SU-DHL-6 (cell line): ENCODE measurements around the gene GAGE12J.
"Not testable (repeated sequence)": the region's sequence is repeated elsewhere in the genome, so short reads cannot be mapped to it uniquely, and the experiment has no call there.

Experiments used
- EZH2phosphoT487 ChIP-seq: fragments of 200-600 bp; sonication (generic), shearing (Covaris generic); conservative IDR thresholded peaks from 2 replicates; pipeline ENCODE4 v1.6.1; 2018; ENCODE audit warnings: mild to moderate bottlenecking, antibody characterized with exemption, low read length, moderate library complexity, mixed read lengths
- TF ChIP-seq, protein P1 (sequence below): fragments of 200-600 bp; sonication (generic); IDR thresholded peaks from one replicate; pipeline ENCODE4 v1.5.1; 2017; ENCODE audit warnings: antibody characterized with exemption, mild to moderate bottlenecking, low read length, moderate library complexity; ENCODE audit not compliant: insufficient read depth, poor library complexity, severe bottlenecking

DNA sequence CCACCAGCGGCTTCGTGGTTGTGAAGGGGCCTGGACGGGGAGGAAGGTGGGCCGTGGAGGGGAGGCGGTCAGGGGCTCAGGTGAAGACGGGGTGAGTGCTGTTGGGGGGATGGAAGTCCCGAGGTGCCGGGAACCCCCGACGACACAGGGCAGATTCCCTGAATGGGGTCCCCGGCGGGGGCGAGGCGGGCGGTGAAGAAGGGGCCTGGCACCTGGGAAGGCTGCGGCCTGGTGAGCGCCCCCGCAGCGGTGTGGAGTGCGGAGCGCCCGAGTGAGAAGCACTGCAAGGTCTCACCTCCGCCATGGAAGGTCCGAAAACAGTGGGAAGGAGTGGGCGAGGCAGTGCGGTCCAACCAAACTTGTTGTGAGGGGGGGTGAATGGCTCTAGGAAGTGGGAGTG is 10.0 kb downstream of the GAGE12J start:
- TF ChIP-seq, protein P1, sequence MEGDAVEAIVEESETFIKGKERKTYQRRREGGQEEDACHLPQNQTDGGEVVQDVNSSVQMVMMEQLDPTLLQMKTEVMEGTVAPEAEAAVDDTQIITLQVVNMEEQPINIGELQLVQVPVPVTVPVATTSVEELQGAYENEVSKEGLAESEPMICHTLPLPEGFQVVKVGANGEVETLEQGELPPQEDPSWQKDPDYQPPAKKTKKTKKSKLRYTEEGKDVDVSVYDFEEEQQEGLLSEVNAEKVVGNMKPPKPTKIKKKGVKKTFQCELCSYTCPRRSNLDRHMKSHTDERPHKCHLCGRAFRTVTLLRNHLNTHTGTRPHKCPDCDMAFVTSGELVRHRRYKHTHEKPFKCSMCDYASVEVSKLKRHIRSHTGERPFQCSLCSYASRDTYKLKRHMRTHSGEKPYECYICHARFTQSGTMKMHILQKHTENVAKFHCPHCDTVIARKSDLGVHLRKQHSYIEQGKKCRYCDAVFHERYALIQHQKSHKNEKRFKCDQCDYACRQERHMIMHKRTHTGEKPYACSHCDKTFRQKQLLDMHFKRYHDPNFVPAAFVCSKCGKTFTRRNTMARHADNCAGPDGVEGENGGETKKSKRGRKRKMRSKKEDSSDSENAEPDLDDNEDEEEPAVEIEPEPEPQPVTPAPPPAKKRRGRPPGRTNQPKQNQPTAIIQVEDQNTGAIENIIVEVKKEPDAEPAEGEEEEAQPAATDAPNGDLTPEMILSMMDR, result not testable (repeated sequence)
- TF ChIP-seq EZH2phosphoT487, result not testable (repeated sequence)
